DOHH2 (cell line): ENCODE results near the gene TMEM164.

Source experiments
- CTCF ChIP-seq: fragments of 200-600 bp; sonication (generic); IDR thresholded peaks from one replicate; pipeline ENCODE4 v1.5.1; 2014; ENCODE audit warnings: antibody characterized with exemption, mild to moderate bottlenecking, low read depth, low read length; ENCODE audit not compliant: poor library complexity, severe bottlenecking
- EZH2phosphoT487 ChIP-seq: fragments of 200-600 bp; sonication (generic); IDR thresholded peaks from 2 replicates; pipeline ENCODE4 v1.6.1; 2017; ENCODE audit warnings: borderline replicate concordance, mild to moderate bottlenecking, antibody characterized with exemption, low read length, moderate library complexity, mixed read lengths

GRCh38 chrX:110219920-110220319, 217.0 kb downstream of the TMEM164 start:
- TF ChIP-seq CTCF, result no peak
- TF ChIP-seq EZH2phosphoT487, result no peak
